Activated naive CD8-positive, alpha-beta T cell treated with anti-CD3 and anti-CD28 coated beads, Interleukin-2, amount 10 ng/mL, durations not matched to agents 7 days and 5 days (primary cell): ENCODE data around the gene SETBP1. TPM values are rescaled to one million over a fixed set of nuclear protein-coding genes. Genes with fewer than 3 reads are reported as not detected.

Experiments
- ATAC-seq: fragments of 150-1000 bp; cut with Tn5 transposase; one replicate; pipeline ENCODE4 v1.10.0; 2021; ENCODE audit warnings: low read depth, moderate library complexity
- POLR2A ChIA-PET: fragments of 350-600 bp; sonication (Branson Sonifier 250); formaldehyde crosslinking; loops from one replicate; lab custom pipeline; 2021; ENCODE audit warnings: antibody characterized with exemption; lab: Charles Lee
- DNase-seq: peaks from one replicate; pipeline ENCODE4 v3.0.0; 2021
- H3K27ac Mint-ChIP-seq: one replicate; pipeline ENCODE4 v1.8.0; 2022; ENCODE audit warnings: mild to moderate bottlenecking, mixed read lengths
- H3K27me3 Mint-ChIP-seq: one replicate; pipeline ENCODE4 v1.8.0; 2022; ENCODE audit warnings: mild to moderate bottlenecking, moderate library complexity, mixed read lengths
- H3K36me3 Mint-ChIP-seq: one replicate; pipeline ENCODE4 v1.8.0; 2021; ENCODE audit warnings: mild to moderate bottlenecking, mixed read lengths
- H3K4me1 Mint-ChIP-seq: one replicate; pipeline ENCODE4 v1.8.0; 2021; ENCODE audit warnings: mixed read lengths
- H3K4me3 Mint-ChIP-seq: one replicate; pipeline ENCODE4 v1.8.0; 2022; ENCODE audit warnings: mild to moderate bottlenecking, moderate library complexity, mixed read lengths
- H3K9me3 Mint-ChIP-seq: one replicate; pipeline ENCODE4 v1.8.0; 2021; ENCODE audit warnings: mixed read lengths
- total RNA-seq, 2 experiments: library from RNA; stranded (reverse); gene quantifications; one replicate each; pipeline ENCODE4 v1.2.3, GENCODE V29; 2021

SETBP1 gene
- total RNA-seq, 2 experiments from 2014 or later, result 1.8 to 1.9 TPM

- no peak overlapping the region for H3K4me3 Mint-ChIP-seq
Measured at GRCh38 chr18:44853430-44853829, 172.7 kb downstream of the SETBP1 start.

DNA sequence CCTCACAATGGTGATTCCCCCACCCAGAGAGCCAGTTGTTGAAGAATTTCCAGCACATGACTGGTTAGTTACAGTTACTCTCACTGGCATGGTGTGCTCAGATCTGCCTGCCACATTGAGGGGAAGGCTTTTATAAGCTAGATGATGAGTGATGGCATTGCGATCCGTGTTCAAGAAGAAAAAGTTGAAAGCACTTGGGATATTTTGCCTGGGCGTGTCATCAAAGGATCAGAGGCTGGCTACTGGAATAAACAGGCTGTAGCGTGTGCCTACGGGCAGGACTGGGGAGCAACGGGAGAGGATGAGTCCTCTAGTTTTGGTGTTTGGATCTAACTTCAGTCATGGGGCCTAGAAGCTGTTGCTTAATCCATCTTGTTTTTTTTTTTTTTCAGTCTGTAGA, 175.0 kb downstream of the SETBP1 start:
- ATAC-seq, result no peak
- H3K27ac Mint-ChIP-seq, result no peak overlapping the region
- no peak for DNase-seq
- no peaks in the 10 kb centered on the region for H3K4me1 Mint-ChIP-seq
- no peak overlapping the region for H3K4me3 Mint-ChIP-seq
- H3K36me3 Mint-ChIP-seq, result no peaks in the 10 kb centered on the region
- H3K27me3 Mint-ChIP-seq, result peaks cover 13% of the 10 kb centered on the region
- POLR2A ChIA-PET, result no interaction called here
- no peaks in the 10 kb centered on the region for H3K9me3 Mint-ChIP-seq

More at GRCh38 chr18:44853430-44853829, 172.7 kb downstream of the SETBP1 start:
- no peak for ATAC-seq
- no peaks in the 10 kb centered on the region for H3K36me3 Mint-ChIP-seq
- H3K4me1 Mint-ChIP-seq, result no peaks in the 10 kb centered on the region
- no peak for DNase-seq
- POLR2A ChIA-PET, result no interaction called here
- no peaks in the 10 kb centered on the region for H3K9me3 Mint-ChIP-seq
- H3K27ac Mint-ChIP-seq, result no peak overlapping the region
- peaks cover 8% of the 10 kb centered on the region for H3K27me3 Mint-ChIP-seq

DNA sequence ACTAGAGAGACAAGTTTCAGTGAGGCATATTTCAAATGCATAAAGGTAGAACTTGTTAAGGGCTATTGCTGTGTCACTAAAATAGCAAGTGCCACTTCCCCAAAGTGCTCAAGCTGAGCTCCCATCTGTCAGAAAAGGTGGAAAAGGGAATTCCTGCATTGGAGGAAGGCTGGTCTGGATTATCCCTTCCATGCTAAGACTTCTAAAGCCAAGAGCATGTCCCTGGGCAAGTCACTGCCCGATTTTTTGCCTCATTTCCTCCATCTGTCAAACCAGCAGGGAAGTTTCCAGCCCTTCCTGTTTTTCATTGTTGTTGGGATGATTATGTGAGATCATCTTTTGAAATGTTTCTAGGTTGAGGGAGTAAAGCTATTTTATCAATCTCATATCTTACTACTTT, 175.5 kb downstream of the SETBP1 start:
- H3K4me3 Mint-ChIP-seq, result no peak overlapping the region
- ATAC-seq, result no peak

GRCh38 chr18:44857081-44857480, 176.4 kb downstream of the SETBP1 start:
- DNase-seq (no peak), ATAC-seq (no peak)
- Mint-ChIP-seq H3K36me3 (no peaks in the 10 kb centered on the region), H3K27me3 (peaks cover 18% of the 10 kb centered on the region), H3K4me3 (no peak overlapping the region), H3K9me3 (no peaks in the 10 kb centered on the region), H3K27ac (no peak overlapping the region), H3K4me1 (no peaks in the 10 kb centered on the region)
- POLR2A ChIA-PET, result no interaction called here

More for the DNA sequence above, 175.5 kb downstream of the SETBP1 start:
- H3K27ac Mint-ChIP-seq, result no peak overlapping the region
- no peaks in the 10 kb centered on the region for H3K36me3 Mint-ChIP-seq
- H3K27me3 Mint-ChIP-seq, result peaks cover 13% of the 10 kb centered on the region
- POLR2A ChIA-PET, result no interaction called here
- H3K4me1 Mint-ChIP-seq, result no peaks in the 10 kb centered on the region
- H3K9me3 Mint-ChIP-seq, result no peaks in the 10 kb centered on the region
- no peak for DNase-seq

DNA sequence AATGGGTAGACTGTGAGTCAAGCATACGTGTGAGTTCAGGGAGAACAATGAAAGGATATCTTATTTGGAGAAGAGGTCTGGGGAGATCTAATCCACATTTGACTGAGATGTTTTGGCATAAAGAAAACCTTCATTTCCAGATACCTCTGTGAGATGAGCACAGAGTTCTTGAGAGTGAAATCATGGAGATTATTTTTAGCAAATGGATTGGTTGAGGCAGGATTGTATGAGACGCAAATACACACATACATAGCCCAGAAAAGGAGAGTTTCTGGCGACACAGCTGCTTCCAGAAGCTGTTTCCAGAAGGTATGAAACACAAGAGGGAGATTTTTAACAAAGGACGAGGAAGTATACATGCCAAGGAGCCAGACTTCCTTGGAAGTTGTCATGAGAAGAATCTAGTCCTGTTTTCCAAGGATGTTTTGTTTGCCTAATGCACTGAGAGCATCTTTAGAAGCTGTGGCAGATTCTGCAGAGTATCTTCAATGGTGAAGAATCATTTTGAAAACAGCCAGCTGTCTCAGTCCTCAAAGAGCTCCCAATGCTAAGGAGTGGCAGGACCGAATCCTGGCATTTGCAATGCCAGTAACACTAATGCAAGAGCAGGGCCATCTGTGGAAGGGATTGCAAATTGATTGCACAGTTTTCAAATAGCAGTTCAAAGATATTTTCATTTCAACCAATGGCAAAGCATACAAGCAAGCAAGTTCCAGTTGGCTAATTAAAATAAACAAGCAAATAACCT, 177.2 kb downstream of the SETBP1 start:
- DNase-seq (no peak), ATAC-seq (no peak)
- no peaks in the 10 kb centered on the region for H3K36me3 Mint-ChIP-seq
- POLR2A ChIA-PET, result no interaction called here
- H3K4me1 Mint-ChIP-seq, result no peaks in the 10 kb centered on the region
- H3K27ac Mint-ChIP-seq, result no peak overlapping the region
- H3K27me3 Mint-ChIP-seq, result peaks cover 24% of the 10 kb centered on the region
- no peaks in the 10 kb centered on the region for H3K9me3 Mint-ChIP-seq
- H3K4me3 Mint-ChIP-seq, result no peak overlapping the region

- peaks cover 28% of the 10 kb centered on the region for H3K27me3 Mint-ChIP-seq
- no peak overlapping the region for H3K4me3 Mint-ChIP-seq
- H3K27ac Mint-ChIP-seq, result no peak overlapping the region
- peaks cover under 1% of the 10 kb centered on the region for H3K9me3 Mint-ChIP-seq
- H3K36me3 Mint-ChIP-seq, result no peaks in the 10 kb centered on the region
- no peak for DNase-seq
- POLR2A ChIA-PET, result no interaction called here
- no peak for ATAC-seq
- no peaks in the 10 kb centered on the region for H3K4me1 Mint-ChIP-seq
Measured at GRCh38 chr18:44859263-44859662, 178.6 kb downstream of the SETBP1 start.

DNA sequence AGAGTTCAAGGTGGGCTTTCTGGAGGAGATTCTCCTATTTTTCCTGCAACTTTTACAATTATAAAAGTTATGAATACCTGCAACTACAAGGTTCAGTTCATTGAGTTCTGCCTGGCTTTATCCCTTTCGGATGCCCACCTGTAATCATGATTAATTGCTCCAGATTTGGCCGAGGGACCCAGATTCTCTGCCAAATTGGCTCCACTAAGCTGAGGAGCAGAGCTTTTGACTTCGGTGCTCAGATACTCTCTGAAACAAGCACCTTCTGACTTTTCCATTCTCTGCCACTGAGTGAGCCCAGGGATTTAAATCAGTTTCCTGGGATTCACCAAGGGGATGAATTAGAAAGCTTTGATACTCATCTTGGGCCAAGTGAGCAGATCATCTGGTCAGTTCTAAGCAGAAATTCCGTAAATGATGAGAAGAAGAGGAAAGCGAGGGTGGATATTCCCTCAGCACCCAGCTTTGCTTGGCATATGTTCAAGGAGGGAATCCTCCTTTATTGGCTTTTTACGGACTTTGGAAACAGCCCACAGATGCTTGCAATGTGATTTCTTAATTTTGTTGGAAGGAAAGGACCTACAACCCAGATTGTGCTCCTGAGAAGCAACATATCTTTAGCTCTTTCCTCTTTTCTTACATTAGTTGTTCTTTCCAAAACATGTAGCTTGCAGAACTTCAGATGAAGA, 179.2 kb downstream of the SETBP1 start:
- H3K4me3 Mint-ChIP-seq, result no peak overlapping the region
- no peak overlapping the region for H3K27ac Mint-ChIP-seq
- H3K9me3 Mint-ChIP-seq, result peaks cover 1% of the 10 kb centered on the region
- no peak for ATAC-seq
- no peaks in the 10 kb centered on the region for H3K36me3 Mint-ChIP-seq
- peaks cover 28% of the 10 kb centered on the region for H3K27me3 Mint-ChIP-seq
- no peaks in the 10 kb centered on the region for H3K4me1 Mint-ChIP-seq
- POLR2A ChIA-PET, result no interaction called here
- no peak for DNase-seq

- peaks cover 28% of the 10 kb centered on the region for H3K27me3 Mint-ChIP-seq
- H3K4me1 Mint-ChIP-seq, result no peaks in the 10 kb centered on the region
- H3K27ac Mint-ChIP-seq, result no peak overlapping the region
- H3K36me3 Mint-ChIP-seq, result no peaks in the 10 kb centered on the region
- POLR2A ChIA-PET, result no interaction called here
- ATAC-seq (no peak), DNase-seq (no peak)
- H3K9me3 Mint-ChIP-seq, result peaks cover 1% of the 10 kb centered on the region
- no peak overlapping the region for H3K4me3 Mint-ChIP-seq
Measured at GRCh38 chr18:44862112-44862511, 181.4 kb downstream of the SETBP1 start.

GRCh38 chr18:44866103-44866502, 185.4 kb downstream of the SETBP1 start:
- Mint-ChIP-seq H3K27me3 (peaks cover 17% of the 10 kb centered on the region), H3K36me3 (no peaks in the 10 kb centered on the region), H3K27ac (no peak overlapping the region), H3K4me3 (no peak overlapping the region), H3K9me3 (peaks cover 1% of the 10 kb centered on the region), H3K4me1 (no peaks in the 10 kb centered on the region)
- DNase-seq (no peak), ATAC-seq (no peak)
- POLR2A ChIA-PET, result no interaction called here

DNA sequence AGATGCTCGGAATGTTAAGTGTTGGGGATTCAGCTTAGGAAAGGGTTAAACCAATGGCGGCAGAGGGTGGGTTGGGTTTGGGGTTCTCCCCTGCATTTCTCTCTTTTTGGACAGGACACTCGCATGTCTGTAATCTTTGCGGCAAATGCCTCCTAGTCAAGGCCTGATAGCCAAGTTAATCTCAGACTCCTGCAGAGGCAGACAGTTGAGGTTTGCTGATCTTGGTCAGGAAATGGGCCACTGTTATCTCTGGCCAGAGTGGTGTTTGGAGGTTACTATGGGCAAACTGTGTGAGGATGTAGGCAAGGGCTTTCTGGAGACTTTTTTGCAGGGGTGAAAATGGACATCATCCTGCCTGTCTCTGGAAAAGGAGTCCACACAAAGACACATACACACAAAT, 188.8 kb downstream of the SETBP1 start:
- ATAC-seq, result no peak
- no peaks in the 10 kb centered on the region for H3K4me1 Mint-ChIP-seq
- no peak overlapping the region for H3K27ac Mint-ChIP-seq
- H3K9me3 Mint-ChIP-seq, result peaks cover 3% of the 10 kb centered on the region
- no peak overlapping the region for H3K4me3 Mint-ChIP-seq
- DNase-seq, result no peak
- POLR2A ChIA-PET, result no interaction called here
- peaks cover 4% of the 10 kb centered on the region for H3K27me3 Mint-ChIP-seq
- no peaks in the 10 kb centered on the region for H3K36me3 Mint-ChIP-seq

DNA sequence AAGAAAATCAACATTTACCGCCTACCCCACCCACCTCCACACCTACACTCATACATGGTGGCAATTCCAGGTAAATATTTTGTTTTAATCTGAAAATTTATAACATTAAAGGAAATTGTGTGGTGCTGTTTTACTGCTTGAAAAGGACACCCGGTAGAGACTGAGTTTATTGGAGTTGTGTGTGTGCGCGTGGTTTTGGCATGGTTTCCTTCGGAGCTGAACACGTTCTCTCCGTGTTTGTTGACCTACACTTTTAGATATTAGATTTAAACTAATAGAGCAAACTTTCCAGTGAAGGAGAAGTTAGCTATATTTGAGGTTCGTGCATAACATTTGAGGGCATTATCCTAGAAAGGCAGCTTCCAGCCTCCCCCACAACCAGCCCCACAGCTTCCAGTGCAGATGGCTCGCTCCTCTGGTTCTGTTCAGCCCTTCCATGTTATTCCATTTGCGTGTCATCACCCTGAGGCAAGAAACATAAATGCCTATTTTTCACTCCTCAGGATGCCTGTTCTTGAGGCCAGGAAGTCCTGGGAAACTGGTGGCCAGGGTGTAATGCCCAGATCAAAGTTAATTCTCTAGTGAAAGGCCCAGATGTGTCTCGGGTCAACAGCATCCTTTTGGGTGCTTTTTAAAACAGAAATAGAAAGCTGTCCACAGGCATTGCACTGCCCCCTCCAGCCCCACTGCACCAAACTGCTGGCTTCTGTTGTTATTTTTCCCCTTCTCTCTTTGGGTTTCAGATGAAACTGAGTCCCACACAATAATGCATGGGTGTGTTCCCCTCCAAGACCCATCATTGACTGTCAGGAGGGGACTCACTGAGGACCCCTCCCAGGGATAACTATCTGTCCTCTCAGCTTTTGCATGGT, 190.2 kb downstream of the SETBP1 start:
- no peaks in the 10 kb centered on the region for H3K4me1 Mint-ChIP-seq
- no peak overlapping the region for H3K27ac Mint-ChIP-seq
- peaks cover 4% of the 10 kb centered on the region for H3K27me3 Mint-ChIP-seq
- no peaks in the 10 kb centered on the region for H3K36me3 Mint-ChIP-seq
- no peak overlapping the region for H3K4me3 Mint-ChIP-seq
- POLR2A ChIA-PET, result no interaction called here
- peaks cover 3% of the 10 kb centered on the region for H3K9me3 Mint-ChIP-seq
- no peak for DNase-seq
- ATAC-seq, result no peak

DNA sequence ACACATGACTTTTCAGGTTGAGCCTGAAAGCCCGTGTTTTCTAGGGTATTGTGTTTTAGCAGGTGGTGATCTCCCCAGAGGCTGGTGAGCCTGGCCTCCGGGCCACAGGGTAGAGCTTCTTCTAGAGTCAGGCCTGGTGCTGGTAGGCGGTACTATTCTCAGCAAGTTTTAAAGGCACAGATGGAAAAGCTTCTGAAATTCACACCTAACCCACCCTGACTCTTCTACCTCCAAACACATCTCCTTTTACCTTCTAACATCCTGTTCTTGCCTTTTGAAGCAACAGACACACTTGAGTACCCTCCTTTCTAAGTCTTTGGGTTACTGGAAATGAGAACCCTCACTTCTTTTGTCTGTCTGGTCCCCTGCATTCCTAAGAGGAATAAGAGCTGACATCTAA, 191.1 kb downstream of the SETBP1 start:
- Mint-ChIP-seq H3K4me1 (no peaks in the 10 kb centered on the region), H3K27me3 (peaks cover 6% of the 10 kb centered on the region), H3K4me3 (no peak overlapping the region), H3K36me3 (no peaks in the 10 kb centered on the region), H3K27ac (no peak overlapping the region), H3K9me3 (peaks cover 3% of the 10 kb centered on the region)
- DNase-seq (no peak), ATAC-seq (no peak)
- POLR2A ChIA-PET, result interaction anchor here (0.6 kb wide), 1 partner anchor 10 kb away, joined by 3 read pairs; no protein-coding TSS in a partner anchor

DNA sequence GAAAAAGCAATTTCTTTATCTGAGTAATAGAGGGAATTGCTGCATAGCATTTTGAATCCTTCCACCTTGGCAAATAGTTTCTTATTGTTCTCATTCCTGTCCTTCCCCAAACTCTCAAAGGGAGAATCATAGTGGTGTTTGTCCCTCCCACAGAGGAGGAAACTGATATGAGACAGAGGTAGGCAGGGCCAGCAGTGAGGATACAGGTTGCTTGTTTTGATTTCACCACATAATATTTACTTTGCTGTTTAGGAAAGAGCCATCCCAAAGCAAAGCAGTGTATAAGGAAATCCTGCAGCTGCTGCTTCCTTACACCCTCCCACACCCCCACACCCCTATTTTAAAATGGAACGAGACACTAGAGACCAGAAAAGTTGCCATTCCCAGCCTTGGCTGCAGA, 195.3 kb downstream of the SETBP1 start:
- no peaks in the 10 kb centered on the region for H3K4me1 Mint-ChIP-seq
- DNase-seq, result no peak
- H3K9me3 Mint-ChIP-seq, result peaks cover 4% of the 10 kb centered on the region
- peaks cover 20% of the 10 kb centered on the region for H3K27me3 Mint-ChIP-seq
- H3K27ac Mint-ChIP-seq, result no peak overlapping the region
- POLR2A ChIA-PET, result no interaction called here
- H3K4me3 Mint-ChIP-seq, result no peak overlapping the region
- H3K36me3 Mint-ChIP-seq, result no peaks in the 10 kb centered on the region
- no peak for ATAC-seq
